Stimulated activated CD4-positive, alpha-beta T cell treated with anti-CD3 and anti-CD28 coated beads, Interleukin-1b, Interleukin-23, amount 100 ng/mL, for 4 hours (primary cell): ENCODE data around the gene TWF1.
"Not testable (repeated sequence)": the region's sequence is repeated elsewhere in the genome, so short reads cannot be mapped to it uniquely, and the experiment has no call there.

Experiments
- DNase-seq, 2 donors: peaks; one replicate each; pipeline ENCODE4 v3.0.0-alpha.2; 2020; ENCODE audit warnings: low read depth in 2 of 2

The TWF1 gene

DNA sequence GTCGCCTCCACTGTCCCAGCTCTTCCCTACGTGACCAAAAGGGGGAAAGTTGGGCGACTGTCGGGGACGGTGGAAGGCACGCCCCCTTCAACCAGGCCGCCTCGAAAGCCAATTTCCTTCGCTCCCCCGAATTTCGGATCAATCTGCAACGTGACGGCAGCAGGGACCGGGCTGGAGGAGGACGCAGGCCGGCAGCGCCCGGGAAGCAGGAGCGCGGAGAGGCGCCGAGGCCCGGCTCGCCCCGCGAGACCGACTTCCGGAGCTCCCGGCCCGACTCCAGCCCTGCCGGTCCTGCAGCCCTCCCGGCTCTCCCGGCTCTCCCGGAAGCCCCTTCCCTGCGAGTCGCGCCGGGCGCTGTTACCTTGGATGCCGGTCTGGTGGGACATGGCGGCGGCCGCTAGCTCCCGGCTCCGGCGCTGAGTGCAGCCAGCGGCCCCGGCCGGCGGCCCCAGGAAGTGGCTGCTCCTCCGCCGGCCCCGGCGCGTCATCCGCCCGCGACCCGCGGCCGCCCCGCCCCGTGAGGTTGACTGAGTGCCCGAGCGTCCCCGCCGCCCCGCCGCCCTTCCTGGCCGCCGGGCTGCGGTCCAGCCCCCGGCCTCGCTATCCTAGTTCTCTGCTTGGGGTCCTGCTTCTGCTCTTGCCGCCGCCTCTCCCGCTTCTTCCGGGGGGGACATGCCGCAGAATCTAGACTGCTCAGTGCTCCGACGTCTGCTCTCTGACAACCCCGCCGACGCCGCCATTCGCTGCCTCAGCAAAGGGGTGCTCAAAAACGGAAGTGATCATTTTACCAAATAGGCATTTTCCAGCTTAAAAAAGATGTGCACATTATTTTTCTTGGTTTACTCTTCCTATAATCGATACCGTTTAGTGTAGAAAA, at the start of gene TWF1:
TWF1 (minus strand) TSS at position 458 of the 877 bp plus-strand sequence; CDS start at position 386, 72 bp downstream.
- DNase-seq, result peak; percentile 62 to 86

DNA sequence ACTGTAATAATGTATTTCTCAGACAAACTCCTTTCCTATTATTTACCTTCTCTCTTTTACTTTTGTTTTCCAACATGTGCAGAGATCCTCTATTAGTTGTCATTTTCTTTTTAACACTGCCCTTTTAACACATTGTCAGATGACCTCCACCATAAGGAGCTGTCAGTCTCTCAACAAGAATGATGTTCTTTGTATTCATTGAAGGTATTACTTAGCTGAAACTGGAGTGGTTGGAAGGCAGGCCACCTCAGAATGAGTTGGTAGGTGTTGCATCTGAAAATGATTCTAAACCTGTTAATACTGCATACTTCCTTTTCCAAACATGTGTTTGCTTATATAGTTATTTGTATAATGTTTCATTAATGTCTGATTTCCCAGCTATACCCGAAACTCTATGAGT, 46.6 kb upstream of the TWF1 start:
- no peak for DNase-seq

DNA sequence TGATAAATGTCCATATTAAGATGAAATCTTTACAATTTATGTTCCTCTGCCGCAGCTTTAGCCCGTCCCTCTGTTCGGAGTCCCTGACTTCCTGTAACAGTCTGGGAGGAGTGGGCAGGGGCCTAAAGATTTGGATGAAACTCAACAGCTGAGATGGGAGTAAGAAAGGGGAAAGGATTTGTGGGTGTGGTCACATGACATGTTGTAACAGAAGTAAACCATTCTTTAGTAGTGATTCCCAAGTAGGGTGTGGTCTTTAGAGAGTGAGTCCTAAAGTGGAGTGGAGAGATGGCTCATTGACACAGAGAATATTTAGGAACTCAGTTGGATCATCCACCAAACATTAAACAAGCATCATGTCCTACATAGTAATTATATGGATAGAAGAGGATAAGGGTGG, 42.7 kb upstream of the TWF1 start:
- no peak for DNase-seq

DNA sequence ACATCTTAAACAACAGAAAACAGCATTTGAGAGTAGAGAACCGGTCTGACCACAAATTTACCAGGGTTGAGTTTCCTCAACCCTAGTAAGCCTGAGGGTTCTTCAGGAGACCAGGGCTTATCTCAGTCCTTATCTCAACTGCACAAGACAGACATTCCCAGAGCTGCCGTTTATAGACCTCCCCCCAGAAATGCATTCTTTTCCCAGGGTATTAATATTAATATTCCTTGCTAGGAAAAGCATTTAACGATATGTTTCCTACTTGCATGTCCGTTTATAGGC, 42.0 kb upstream of the TWF1 start:
- no peak for DNase-seq

DNA sequence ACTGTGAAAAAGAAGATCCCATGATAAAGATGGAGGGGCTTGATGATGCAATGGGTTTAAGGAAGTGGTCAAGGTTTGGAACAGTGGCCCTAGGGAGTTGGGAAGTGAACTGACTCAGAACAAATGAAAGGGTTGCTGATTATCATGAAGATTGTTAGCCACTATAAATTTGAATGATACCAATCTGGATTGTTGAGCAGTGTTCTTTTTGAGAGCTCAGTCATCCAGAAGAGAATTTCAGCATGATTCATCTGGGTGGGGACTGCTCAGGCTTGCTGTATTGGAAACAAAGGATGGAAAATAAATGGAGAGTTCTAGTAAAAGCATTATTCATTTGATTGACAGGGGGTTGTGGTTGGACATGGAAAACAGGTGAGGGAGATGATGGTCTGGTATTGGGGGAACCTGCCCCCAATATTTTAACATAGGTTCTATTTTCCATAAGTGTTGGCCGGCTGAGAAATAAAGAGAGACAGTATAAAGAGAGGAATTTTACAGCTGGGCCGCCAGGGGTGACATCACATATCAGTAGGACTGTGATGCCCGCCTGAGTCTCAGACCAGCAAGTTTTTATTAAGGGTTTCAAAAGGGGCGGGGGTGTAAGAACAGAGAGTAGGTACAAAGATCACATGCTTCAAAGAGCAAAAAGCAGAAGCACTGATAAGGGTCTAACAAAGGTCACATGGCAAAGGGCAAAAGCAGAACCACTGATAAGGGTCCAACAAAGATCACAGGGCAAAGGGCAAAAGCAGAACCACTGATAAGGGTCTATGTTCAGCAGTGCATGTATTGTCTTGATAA, 41.5 kb upstream of the TWF1 start:
- not testable (repeated sequence) for DNase-seq

DNA sequence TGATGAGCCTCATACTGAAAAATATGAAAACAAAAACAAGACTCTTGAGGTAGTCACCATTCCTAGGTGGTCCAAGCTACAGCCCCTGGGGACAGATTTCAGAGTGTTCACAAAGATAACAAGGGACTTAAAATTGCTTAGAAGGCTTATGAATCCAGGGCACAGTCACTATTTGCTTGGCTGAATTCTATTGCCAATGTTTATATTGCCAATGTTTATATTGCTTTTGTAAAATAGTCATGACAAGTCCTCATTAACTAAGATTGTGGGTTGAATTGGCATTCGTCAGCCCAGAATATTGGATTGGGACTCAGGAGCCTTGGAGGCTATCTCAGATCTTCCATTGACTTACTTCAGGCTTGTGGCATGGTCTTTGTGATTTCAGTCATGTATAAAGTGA, 36.1 kb upstream of the TWF1 start:
- DNase-seq, result no peak

DNA sequence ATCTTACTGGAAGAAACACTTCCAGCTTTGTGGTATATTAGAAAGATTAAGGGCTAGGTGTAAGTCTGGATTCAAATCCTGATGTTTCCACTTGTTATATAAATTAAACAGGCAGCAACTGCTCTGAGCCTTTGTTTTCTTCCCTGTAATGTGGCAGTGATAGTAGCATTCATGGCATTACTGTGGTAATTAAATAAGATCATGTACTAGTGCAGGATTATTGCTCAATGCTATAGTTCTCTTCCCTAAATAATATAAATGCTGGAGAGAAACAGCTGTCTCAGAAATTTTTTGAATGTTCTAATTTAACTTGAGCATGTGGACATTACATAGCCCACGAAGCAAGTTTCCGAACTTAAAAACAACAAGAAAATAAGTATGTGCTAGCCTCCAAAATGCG, 35.1 kb upstream of the TWF1 start:
- DNase-seq, result no peak

DNA sequence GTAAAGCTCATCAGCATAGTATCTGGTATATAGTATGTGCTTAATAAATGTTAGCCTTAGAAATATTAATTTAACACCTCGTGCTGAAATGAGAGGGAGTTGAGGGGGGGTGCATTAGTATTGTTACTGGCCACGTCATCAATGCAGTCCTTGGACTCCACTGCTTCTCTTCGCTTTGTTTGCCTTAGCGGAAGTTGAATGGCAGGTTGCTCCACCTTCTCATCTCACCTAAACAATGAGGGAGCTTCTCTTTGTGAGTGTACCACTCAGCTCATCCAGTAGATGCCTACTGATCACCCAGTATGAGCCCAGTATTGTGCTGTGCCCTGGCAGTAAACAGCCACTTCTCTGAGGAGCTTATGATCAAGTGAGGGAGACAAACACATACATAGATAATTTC, 34.2 kb upstream of the TWF1 start:
- DNase-seq, result no peak

DNA sequence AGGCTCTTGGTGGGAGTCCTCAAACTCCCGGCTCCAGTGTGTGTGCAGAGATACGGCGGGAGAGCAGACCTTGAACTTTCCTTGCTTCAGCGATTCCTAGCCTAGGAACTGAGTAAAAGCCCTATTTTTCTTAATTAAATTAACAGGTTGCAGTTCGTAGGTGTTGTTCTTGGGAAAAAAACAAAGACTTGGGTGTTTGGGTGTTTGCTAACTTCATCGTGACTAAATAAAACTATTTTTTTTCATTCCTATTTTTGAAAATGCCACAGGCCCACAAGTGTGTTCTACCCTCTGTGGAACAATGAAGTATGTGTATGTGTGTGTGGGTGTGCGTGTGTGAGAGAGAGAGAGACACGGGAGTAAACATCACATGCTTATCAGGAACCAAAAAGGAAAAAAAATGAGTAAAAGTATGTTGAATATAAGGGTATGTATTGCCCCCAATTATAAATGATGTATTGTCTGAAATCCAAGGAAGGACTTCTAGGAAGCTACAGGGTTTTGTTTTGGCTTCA, 30.4 kb upstream of the TWF1 start:
- DNase-seq, result no peak

DNA sequence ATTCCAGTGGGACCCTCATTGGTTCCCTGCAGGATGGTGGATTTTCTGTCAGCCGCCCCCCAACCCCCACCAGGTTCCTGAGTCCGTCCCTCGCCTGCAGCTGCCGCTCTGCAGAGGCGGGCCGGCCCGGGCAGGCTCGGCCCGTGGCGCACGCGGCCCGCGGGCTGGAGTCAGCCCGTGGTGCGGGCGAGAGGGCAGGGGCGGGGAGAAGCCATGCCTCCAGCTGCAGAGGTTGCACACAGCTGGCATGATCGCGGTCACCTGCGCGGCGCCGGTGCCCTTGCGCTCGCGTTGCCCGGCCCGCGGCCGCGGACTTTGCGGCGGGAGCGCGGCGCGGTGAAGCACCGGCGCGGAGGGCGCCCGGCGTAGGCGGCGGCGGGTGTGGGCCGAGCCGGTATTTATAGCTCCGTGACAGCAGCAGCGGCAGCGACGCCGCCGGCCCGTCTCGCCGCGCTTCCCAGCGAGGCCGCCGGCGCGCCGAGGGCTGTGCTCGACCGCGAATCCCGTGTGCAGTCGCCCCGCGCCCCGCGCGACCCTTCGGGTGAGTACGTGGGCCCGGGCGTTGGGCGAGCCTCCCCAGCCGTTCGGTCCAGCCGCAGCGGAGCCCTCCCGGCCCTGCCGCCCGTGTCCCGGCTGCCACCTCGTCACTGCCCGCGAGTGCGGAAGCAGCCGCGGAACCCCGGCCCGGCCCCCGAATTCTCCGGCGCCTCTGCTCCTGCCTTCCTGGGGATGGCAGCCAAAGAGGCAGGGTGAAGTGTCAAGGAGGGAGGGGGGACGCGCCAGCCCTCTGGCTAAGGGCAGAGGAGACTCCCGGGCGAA, 29.7 kb upstream of the TWF1 start, which contains the start of gene TMEM117:
TMEM117 (plus strand) TSS at position 426 of the 819 bp plus-strand sequence.
- peak; percentile 34 to 51 for DNase-seq

DNA sequence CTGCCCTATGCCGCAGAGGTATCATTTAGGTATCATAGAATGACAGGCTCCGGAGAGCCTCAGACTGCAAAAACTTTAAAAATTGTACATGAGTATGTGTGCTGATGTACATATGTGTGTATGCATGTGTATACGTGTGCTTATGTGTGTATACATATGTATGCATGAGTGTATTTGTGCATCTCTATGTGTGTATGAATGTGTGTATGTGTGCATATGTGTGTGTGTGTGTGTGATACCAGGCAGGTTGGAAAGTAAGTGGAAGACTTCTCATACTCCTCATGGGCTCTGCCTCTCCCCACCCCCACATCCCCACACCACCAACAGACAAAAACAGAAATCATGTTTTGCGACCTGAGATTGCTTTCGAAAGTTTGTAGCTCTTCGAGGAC, 29.1 kb upstream of the TWF1 start:
- DNase-seq, result no peak

DNA sequence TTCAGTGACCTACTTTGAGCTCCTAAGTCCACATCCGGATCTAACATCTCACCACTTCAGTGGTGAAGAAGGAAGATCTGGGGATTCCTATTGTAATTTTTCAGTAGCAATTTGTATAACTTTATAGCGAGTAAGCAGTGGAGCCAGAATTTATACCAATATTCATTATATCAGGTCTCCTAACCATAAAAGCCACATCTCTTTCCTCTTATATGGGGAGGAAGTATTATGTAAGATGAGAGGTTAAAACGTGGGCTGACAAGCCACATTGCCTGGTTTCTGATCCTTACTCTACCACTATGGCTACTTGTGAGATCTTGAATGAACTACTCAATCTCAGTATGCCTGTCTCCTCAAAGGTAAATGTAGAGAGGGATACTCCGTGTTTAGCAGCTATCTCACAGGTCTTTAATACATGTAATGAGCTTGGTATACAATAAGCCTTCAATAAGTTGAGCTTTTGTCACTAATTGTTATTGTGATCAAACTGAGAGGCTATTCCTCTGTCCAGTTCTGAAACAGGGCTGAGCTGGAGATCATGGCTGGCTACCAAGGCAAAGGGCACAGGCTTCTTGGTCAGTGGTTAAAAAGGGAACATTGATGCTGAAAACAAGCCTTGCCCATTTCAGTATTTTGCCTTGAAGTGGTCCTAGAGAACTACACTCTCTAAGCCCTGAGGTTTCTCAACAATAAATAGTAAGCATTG, 26.5 kb upstream of the TWF1 start:
- DNase-seq, result no peak

DNA sequence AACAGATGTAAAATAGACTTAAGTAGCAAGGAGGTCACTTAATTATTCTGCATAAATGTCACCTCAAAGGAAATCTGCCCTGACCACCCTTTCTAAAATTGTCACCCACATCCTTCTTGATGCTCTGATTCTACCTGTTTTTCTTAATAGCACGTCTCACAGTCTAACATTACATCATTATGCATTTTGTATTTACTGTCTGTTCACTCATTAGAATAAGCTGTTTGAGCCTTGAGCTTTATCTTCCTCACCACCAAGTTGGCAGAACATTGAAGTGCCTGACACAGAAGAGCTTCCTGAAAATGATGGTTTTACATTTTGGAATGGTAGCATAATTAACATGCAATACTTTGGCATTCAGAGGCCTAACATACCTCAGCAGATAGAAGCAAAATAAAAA, 21.0 kb upstream of the TWF1 start:
- no peak for DNase-seq

DNA sequence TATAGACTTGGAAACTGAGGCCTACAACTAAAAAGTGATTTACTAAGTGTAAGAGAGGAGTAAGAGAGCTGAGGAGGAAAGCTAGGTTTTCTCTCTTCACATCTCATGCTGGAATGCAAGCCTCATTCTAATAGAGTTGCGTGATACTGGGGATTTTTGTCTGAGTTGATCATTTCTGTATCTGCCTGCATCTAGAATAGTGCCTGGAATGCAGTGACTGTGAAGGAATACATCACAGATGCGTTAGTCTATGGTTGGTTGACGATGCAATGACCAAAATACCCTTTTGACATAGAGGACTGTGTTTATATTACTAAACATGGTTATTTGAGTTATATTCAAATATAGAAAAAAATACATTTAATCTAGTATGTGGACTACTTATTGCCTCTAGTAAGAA, 20.6 kb upstream of the TWF1 start:
- DNase-seq, result no peak

DNA sequence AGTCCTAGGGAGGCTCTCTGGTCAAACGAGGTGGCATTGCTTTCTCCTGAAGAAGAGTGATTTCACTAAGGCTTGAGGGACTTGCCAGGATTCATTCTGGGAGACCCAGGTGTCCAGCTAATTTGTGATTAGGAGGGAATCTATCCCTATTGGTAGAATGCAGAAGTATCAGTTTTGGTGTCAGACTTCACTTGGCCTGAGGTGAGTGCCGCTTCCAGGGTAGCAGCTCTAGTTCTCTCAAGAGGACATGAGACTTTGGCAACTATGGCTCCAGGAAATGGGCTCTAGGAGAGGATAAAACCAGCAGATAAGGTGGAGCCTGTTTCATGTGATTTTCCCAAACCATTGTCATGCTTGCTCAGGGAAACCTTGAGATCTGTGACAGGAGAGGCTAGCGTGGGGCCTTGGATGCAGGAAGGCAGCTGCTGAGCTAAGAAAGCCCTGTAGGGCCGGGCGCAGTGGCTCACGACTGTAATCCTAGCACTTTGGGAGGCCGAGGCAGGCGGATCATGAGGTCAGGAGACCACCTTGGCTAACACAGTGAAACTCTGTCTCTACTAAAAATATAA, 18.2 kb upstream of the TWF1 start:
- no peak for DNase-seq

DNA sequence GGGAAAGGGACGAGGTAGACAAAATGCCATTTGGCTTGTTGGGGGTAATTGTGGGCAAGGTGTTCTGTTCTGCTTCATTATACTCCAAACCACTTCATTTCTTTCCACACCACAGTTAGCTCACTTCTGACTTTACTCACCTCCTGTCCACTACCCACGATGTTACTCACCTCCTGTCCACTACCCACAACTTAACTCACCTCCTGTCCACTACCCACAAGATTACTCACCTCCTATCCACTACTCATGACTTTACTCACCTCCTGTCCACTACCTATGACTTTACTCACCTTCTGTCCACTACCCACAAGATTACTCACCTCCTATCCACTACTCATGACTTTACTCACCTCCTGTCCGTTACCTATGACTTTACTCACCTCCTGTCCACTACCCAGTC, 10.1 kb upstream of the TWF1 start:
- DNase-seq, result no peak

DNA sequence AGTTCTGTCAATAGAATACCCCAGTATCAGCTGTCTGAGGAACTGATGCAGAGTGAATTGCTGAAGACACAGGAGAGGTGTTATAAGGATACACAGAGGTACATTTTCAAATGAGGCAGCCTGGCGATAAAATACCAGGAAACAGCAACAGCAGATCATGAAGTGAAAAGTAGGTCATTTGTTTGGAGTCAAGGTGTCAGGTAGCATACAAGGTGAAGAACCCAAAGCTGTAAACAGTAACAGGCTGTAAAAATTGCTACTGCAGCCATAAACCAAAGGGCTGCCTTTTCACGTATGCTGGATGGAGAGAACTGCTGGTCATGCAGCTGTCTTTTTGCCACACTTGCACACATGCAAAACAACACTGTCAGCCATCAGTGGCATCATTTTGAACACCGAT, 9.3 kb upstream of the TWF1 start:
- no peak for DNase-seq

DNA sequence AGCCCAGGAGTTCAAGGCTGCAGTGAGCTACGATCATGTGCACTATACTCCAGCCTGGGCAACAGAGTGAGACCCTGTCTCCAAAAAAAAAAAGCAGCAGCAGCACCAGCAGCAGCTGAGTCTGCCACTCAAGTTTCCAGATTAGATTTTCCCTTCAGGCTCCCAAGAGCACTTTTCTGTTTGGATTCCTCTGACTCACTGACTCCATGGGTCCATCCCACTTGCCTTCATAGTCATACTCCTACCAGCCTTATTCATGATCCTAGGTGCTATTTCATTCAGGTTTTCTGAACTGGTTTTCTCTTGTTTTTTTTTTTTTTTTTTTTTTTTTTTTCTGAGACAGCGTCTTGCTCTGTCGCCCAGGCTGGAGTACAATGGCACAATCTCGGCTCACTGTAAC, 6.8 kb upstream of the TWF1 start:
- no peak for DNase-seq

DNA sequence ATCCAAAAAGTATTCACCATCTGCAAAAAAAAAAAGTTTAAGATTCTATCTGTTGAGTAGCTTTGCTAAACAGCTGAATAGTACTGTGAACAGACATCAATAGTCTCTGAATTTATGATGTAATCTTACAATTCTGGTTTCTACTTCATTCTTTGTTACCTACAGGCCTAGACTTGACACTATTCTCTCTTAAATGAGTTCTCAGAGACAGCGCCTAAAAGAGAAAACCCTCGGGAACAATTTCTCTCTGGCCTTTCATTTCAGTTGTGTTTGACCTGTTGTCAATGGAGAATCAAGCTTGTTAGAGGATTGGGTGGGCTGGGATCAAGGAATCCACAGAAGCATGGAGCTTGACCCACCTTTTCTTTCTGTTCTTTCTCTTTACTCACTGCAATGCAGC, 5.9 kb upstream of the TWF1 start:
- DNase-seq, result no peak

DNA sequence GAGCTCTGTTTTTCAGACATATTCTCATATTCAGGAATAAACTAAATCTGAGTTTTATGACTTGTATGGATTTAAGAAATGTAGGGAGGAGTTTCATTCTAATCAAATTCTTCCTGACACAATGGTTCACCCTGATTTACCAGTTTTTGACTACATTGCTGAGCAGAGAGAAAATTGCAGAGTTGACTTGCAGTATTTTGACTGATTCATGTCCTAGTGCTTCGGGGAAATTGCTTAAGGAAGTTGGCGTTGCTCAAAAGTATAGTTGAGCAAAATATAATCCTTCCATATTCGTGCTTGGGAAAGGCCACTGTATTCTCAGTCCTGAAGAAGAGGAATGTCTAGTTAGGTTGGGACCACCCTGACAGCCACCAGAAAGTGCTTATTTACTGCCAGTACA, 1.3 kb upstream of the TWF1 start:
- DNase-seq, result no peak

DNA sequence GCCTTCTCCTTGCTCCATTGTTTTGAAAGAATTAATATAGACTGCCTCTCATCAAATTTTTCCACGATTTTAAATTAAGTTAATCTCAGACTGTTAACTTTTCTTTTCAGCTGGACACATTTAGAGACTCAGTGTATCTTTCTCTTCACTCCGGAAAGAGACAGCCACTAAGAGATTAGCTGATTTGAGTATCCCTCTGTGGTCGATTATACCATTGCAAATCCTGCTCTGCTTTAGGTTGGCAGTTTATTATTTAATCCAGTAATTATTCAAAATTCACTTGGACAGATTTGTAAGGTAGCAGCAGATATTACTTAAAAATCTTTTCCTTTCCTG, 588 bp upstream of the TWF1 start:
- DNase-seq, result no peak
